GM12875 (cell line): ENCODE measurements around the gene STAT5A.

Source experiments
- H3K4me3 ChIP-seq: one replicate; pipeline ENCODE4 v1.5.1; 2011; ENCODE audit warnings: low read depth, low read length, control low read depth
- CTCF ChIP-seq: IDR thresholded peaks from 2 replicates; pipeline ENCODE4 v1.5.1; 2011; ENCODE audit warnings: low read depth, mild to moderate bottlenecking, control low read depth, inconsistent platforms, low read length, moderate library complexity, borderline replicate concordance; ENCODE audit not compliant: insufficient read depth

STAT5A gene

GRCh38 chr17:42306385-42306667 is 18.0 kb downstream of the STAT5A start:
- TF ChIP-seq CTCF, result no peak
- H3K4me3 ChIP-seq, result no peak overlapping the region

- no peak for TF ChIP-seq CTCF
- no peak overlapping the region for H3K4me3 ChIP-seq
These were observed 19.1 kb downstream of the STAT5A start for GRCh38 chr17:42307362-42307927.

GRCh38 chr17:42308446-42308845 is 20.1 kb downstream of the STAT5A start:
- H3K4me3 ChIP-seq, result no peak overlapping the region
- TF ChIP-seq CTCF, result no peak

GRCh38 chr17:42309142-42309541 is 20.8 kb downstream of the STAT5A start:
- no peak for TF ChIP-seq CTCF
- no peak overlapping the region for H3K4me3 ChIP-seq

GRCh38 chr17:42309986-42310786 is 21.9 kb downstream of the STAT5A start:
- H3K4me3 ChIP-seq, result no peak overlapping the region
- no peak for TF ChIP-seq CTCF

- no peak for TF ChIP-seq CTCF
- no peak overlapping the region for H3K4me3 ChIP-seq
These were observed 22.5 kb downstream of the STAT5A start for GRCh38 chr17:42310787-42311215.
